ENCODE data around the gene RNF149. TPM values are rescaled to one million over a fixed set of nuclear protein-coding genes. Genes with fewer than 3 reads are reported as not detected.

The RNF149 gene
- total and polyA plus RNA-seq, 2 donors (not counting 1 experiment from before 2014, with no cell fraction given), result 29.4 to 49.0 TPM

DNA sequence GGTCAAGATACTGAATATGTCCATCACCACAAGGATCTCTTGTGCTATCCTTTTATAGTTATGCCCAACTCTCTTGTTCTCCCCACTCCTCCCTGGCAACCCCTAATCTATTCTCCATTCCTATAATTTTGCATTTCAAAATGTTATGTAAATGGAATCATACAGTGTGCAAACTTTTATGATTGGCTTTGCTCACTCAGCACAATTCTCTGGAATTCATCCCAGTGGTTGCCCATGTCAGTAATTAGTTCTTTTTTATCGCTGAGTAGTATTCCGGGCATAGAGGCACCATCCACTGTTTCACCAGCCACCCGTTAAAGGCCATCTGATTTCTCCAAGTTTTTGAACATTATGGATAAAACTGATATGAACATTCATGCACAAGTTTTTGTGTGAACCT, 38.4 kb upstream of the RNF149 start:
- Histone ChIP-seq H2AFZ (ENCODE audit: low read length) (no peak overlapping the region), H3K4me2 (ENCODE audit: extremely low read depth, insufficient read depth, low read length) (no peak overlapping the region), H3K27me3 (ENCODE audit: control insufficient read depth, insufficient read depth, low read length) (no peaks in the 10 kb centered on the region), H3K9ac (ENCODE audit: insufficient read depth, low read length) (no peak overlapping the region), H3K4me1 (ENCODE audit: control insufficient read depth, extremely low read depth, insufficient read depth, low read length) (no peaks in the 10 kb centered on the region), H3K9me3 (ENCODE audit: control insufficient read depth, insufficient read depth, low read depth, low read length) (no peaks in the 10 kb centered on the region), H3K4me3 (replicated peaks in 1 of 4; ENCODE audit: control extremely low read depth in 1 of 4, insufficient read depth in 1 of 4, low read depth in 3 of 4, low read length in 4 of 4) (no peak overlapping the region), H3K79me2 (ENCODE audit: control insufficient read depth, insufficient read depth, low read length) (no peaks in the 10 kb centered on the region), H3K36me3 (ENCODE audit: control insufficient read depth, insufficient read depth, low read length) (no peaks in the 10 kb centered on the region), H3K27ac (ENCODE audit: insufficient read depth, low read length) (no peak overlapping the region), H4K20me1 (ENCODE audit: control insufficient read depth, extremely low read depth, insufficient read depth, low read length) (no peaks in the 10 kb centered on the region)
- TF ChIP-seq, protein P1, sequence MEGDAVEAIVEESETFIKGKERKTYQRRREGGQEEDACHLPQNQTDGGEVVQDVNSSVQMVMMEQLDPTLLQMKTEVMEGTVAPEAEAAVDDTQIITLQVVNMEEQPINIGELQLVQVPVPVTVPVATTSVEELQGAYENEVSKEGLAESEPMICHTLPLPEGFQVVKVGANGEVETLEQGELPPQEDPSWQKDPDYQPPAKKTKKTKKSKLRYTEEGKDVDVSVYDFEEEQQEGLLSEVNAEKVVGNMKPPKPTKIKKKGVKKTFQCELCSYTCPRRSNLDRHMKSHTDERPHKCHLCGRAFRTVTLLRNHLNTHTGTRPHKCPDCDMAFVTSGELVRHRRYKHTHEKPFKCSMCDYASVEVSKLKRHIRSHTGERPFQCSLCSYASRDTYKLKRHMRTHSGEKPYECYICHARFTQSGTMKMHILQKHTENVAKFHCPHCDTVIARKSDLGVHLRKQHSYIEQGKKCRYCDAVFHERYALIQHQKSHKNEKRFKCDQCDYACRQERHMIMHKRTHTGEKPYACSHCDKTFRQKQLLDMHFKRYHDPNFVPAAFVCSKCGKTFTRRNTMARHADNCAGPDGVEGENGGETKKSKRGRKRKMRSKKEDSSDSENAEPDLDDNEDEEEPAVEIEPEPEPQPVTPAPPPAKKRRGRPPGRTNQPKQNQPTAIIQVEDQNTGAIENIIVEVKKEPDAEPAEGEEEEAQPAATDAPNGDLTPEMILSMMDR (conservative IDR thresholded peaks at IDR 0.05 in 1 of 2, IDR thresholded peaks at IDR 0.05 in 1 of 2; ENCODE audit: low read depth in 1 of 2, low read length in 2 of 2), result no peak
- TF ChIP-seq EZH2 (IDR thresholded peaks at IDR 0.05; ENCODE audit: low read length, missing control alignments), result no peak
- no peak for DNase-seq (ENCODE audit: low read depth in 2 of 2)

GRCh38 chr2:101344137-101344536, 35.6 kb upstream of the RNF149 start:
- no peaks in the 10 kb centered on the region for H3K79me2 ChIP-seq (ENCODE audit: control insufficient read depth, insufficient read depth, low read length)
- H3K27me3 ChIP-seq (ENCODE audit: control insufficient read depth, insufficient read depth, low read length), result no peaks in the 10 kb centered on the region
- no peak overlapping the region for H3K9ac ChIP-seq (ENCODE audit: insufficient read depth, low read length)
- no peaks in the 10 kb centered on the region for H4K20me1 ChIP-seq (ENCODE audit: control insufficient read depth, extremely low read depth, insufficient read depth, low read length)
- H3K27ac ChIP-seq (ENCODE audit: insufficient read depth, low read length), result no peak overlapping the region
- H3K36me3 ChIP-seq (ENCODE audit: control insufficient read depth, insufficient read depth, low read length), result no peaks in the 10 kb centered on the region
- no peak overlapping the region for H3K4me3 ChIP-seq (replicated peaks in 1 of 4; ENCODE audit: control extremely low read depth in 1 of 4, insufficient read depth in 1 of 4, low read depth in 3 of 4, low read length in 4 of 4)
- no peaks in the 10 kb centered on the region for H3K9me3 ChIP-seq (ENCODE audit: control insufficient read depth, insufficient read depth, low read depth, low read length)
- no peak for DNase-seq (ENCODE audit: low read depth in 2 of 2)
- H3K4me1 ChIP-seq (ENCODE audit: control insufficient read depth, extremely low read depth, insufficient read depth, low read length), result peaks cover 8% of the 10 kb centered on the region
- no peak for TF ChIP-seq EZH2 (IDR thresholded peaks at IDR 0.05; ENCODE audit: low read length, missing control alignments)
- TF ChIP-seq, protein P1 (conservative IDR thresholded peaks at IDR 0.05 in 1 of 2, IDR thresholded peaks at IDR 0.05 in 1 of 2; ENCODE audit: low read depth in 1 of 2, low read length in 2 of 2), result no peak
- H3K4me2 ChIP-seq (ENCODE audit: extremely low read depth, insufficient read depth, low read length), result no peak overlapping the region
- no peak overlapping the region for H2AFZ ChIP-seq (ENCODE audit: low read length)

DNA sequence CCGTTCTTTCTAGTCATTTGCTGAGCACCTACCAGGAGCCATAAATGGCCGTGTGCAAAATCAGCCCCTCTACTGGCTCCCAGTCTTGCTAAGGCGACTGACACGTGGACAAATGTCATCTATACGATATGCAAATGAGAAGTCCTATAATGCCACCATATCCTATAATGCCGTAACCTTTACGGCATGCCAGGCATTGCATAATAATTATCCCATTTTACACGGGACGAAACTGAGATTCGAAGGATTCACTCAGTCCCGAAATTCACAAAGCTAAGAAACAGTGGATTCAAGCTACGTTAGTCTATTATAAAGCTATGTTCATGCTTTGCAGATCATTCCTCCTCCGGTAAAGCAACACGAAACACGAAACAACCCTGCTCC, 34.1 kb upstream of the RNF149 start:
- Histone ChIP-seq H3K4me2 (ENCODE audit: extremely low read depth, insufficient read depth, low read length) (no peak overlapping the region), H3K4me3 (replicated peaks in 1 of 4; ENCODE audit: control extremely low read depth in 1 of 4, insufficient read depth in 1 of 4, low read depth in 3 of 4, low read length in 4 of 4) (no peak overlapping the region), H3K4me1 (ENCODE audit: control insufficient read depth, extremely low read depth, insufficient read depth, low read length) (peaks cover 11% of the 10 kb centered on the region), H2AFZ (ENCODE audit: low read length) (no peak overlapping the region), H3K36me3 (ENCODE audit: control insufficient read depth, insufficient read depth, low read length) (no peaks in the 10 kb centered on the region), H4K20me1 (ENCODE audit: control insufficient read depth, extremely low read depth, insufficient read depth, low read length) (no peaks in the 10 kb centered on the region), H3K27ac (ENCODE audit: insufficient read depth, low read length) (no peak overlapping the region), H3K9ac (ENCODE audit: insufficient read depth, low read length) (no peak overlapping the region), H3K27me3 (ENCODE audit: control insufficient read depth, insufficient read depth, low read length) (no peaks in the 10 kb centered on the region), H3K9me3 (ENCODE audit: control insufficient read depth, insufficient read depth, low read depth, low read length) (no peaks in the 10 kb centered on the region), H3K79me2 (ENCODE audit: control insufficient read depth, insufficient read depth, low read length) (no peaks in the 10 kb centered on the region)
- no peak for TF ChIP-seq EZH2 (IDR thresholded peaks at IDR 0.05; ENCODE audit: low read length, missing control alignments)
- TF ChIP-seq, protein P1 (conservative IDR thresholded peaks at IDR 0.05 in 1 of 2, IDR thresholded peaks at IDR 0.05 in 1 of 2; ENCODE audit: low read depth in 1 of 2, low read length in 2 of 2), result no peak
- no peak for DNase-seq (ENCODE audit: low read depth in 2 of 2)
